ENCODE data around the gene NAT16. TPM values are rescaled to one million over a fixed set of nuclear protein-coding genes. Genes with fewer than 3 reads are reported as not detected.
A peak's percentile ranks its signal among the peaks of the same experiment; 100 is the strongest.
"Not testable (repeated sequence)": the region's sequence is repeated elsewhere in the genome, so short reads cannot be mapped to it uniquely, and the experiment has no call there.

The NAT16 gene
- total RNA-seq, 1 donor from 2014 or later: 0.12 TPM

- DNase-seq (ENCODE audit: low read depth): no peak
- no peak for TF ChIP-seq CTCF (conservative IDR thresholded peaks at IDR 0.05; ENCODE audit: low read depth, low read length)
- H3K4me3 ChIP-seq (ENCODE audit: low read depth, low read length): no peak overlapping the region
Observed at GRCh38 chr7:101122933-101123702, 57.0 kb downstream of the NAT16 start.

- no peak for TF ChIP-seq CTCF (conservative IDR thresholded peaks at IDR 0.05; ENCODE audit: low read depth, low read length)
- peak; percentile 88 for DNase-seq (ENCODE audit: low read depth)
- peak overlapping the region; percentile 32 for H3K4me3 ChIP-seq (ENCODE audit: low read depth, low read length)
Observed at GRCh38 chr7:101121991-101122932, 57.8 kb downstream of the NAT16 start.

- DNase-seq (ENCODE audit: low read depth); H3K4me3 ChIP-seq (ENCODE audit: low read depth, low read length): not testable (repeated sequence)
Observed at GRCh38 chr7:101121631-101121990, 58.5 kb downstream of the NAT16 start.

Other genes starting within 250 kb of the NAT16 start
- gene MUC3A, start 230.8 kb downstream of the NAT16 start, total RNA-seq: not detected in 2 replicates
- 1.7 TPM in 1 of 2 replicates, not detected in the other for gene MUC12, start 210.7 kb downstream of the NAT16 start, total RNA-seq
- not detected in 2 replicates for gene MUC17, start 160.2 kb downstream of the NAT16 start, total RNA-seq
- 9.2 and 9.4 TPM in 2 replicates for gene TRIM56, start 94.8 kb downstream of the NAT16 start, total RNA-seq
- gene SERPINE1, start 53.2 kb downstream of the NAT16 start, total RNA-seq: 160 and 249 TPM in 2 replicates
- gene AP1S1, start 25.8 kb downstream of the NAT16 start, total RNA-seq: 178 and 190 TPM in 2 replicates
- gene VGF, start 14.7 kb downstream of the NAT16 start, total RNA-seq: 1.4 and 20.9 TPM in 2 replicates
- not detected in 2 replicates for gene MOGAT3, start 20.7 kb upstream of the NAT16 start, total RNA-seq
- 75.0 and 78.3 TPM in 2 replicates for gene PLOD3, start 37.3 kb upstream of the NAT16 start, total RNA-seq
- 119 and 129 TPM in 2 replicates for gene ZNHIT1, start 37.9 kb upstream of the NAT16 start, total RNA-seq
- gene CLDN15, start 57.5 kb upstream of the NAT16 start, total RNA-seq: 1.9 and 3.3 TPM in 2 replicates
- 189 and 215 TPM in 2 replicates for gene FIS1, start 64.8 kb upstream of the NAT16 start, total RNA-seq
- 36.6 and 45.3 TPM in 2 replicates for gene IFT22, start 141.5 kb upstream of the NAT16 start, total RNA-seq
- not detected in 2 replicates for gene COL26A1, start 182.6 kb upstream of the NAT16 start, total RNA-seq